IMR-90 (cell line): Measurements from ENCODE around the gene TRAF3.

Experiments used
- CEBPB ChIP-seq: IDR thresholded peaks from 2 replicates; pipeline ENCODE4 v1.6.1; 2012; ENCODE audit warnings: low read depth, low read length, improper control_type of control experiment
- CTCF ChIP-seq: conservative IDR thresholded peaks from 2 replicates; pipeline ENCODE4 v1.5.1; 2012; ENCODE audit warnings: mild to moderate bottlenecking, low read depth, low read length, improper control_type of control experiment
- MAFK ChIP-seq: IDR thresholded peaks from 2 replicates; pipeline ENCODE4 v1.6.1; 2012; ENCODE audit warnings: low read depth, low read length, improper control_type of control experiment
- MXI1 ChIP-seq: IDR thresholded peaks from 2 replicates; pipeline ENCODE4 v1.6.1; 2012; ENCODE audit warnings: low read depth, mild to moderate bottlenecking, low read length, moderate library complexity, borderline replicate concordance
- POLR2A ChIP-seq: IDR thresholded peaks from 2 replicates; pipeline ENCODE4 v1.6.1; 2012; ENCODE audit warnings: mild to moderate bottlenecking, low read depth, low read length
- RFX5 ChIP-seq: IDR thresholded peaks from 2 replicates; pipeline ENCODE4 v1.8.0; 2012; ENCODE audit warnings: low read depth, mild to moderate bottlenecking, low read length, moderate library complexity
- SMC3 ChIP-seq: fragments of 150-350 bp; IDR thresholded peaks from 2 replicates; pipeline ENCODE4 v1.6.1; 2016; ENCODE audit warnings: low read depth, mild to moderate bottlenecking, antibody characterized with exemption, low read length, moderate library complexity

- no peak for TF ChIP-seq CTCF
- no peak for TF ChIP-seq CEBPB
- no peak for TF ChIP-seq MXI1
- no peak for TF ChIP-seq POLR2A
- no peak for TF ChIP-seq SMC3
- no peak for TF ChIP-seq RFX5
- TF ChIP-seq MAFK: no peak
Measured at GRCh38 chr14:102937331-102938175, 160.3 kb downstream of the TRAF3 start.
